Dendritic cell treated with granulocyte-macrophage colony-stimulating factor and Interleukin-4, amounts not matched to agents 40 ng/mL and 50 ng/mL, for 4 days (primary cell): ENCODE data around the gene CLDN5.
A peak's percentile ranks its signal among the peaks of the same experiment; 100 is the strongest.

Experiments
- H3K27ac Mint-ChIP-seq: one replicate; pipeline ENCODE4 v1.8.0; 2022; ENCODE audit warnings: mild to moderate bottlenecking, mixed read lengths
- H3K27me3 Mint-ChIP-seq: one replicate; pipeline ENCODE4 v1.8.0; 2022; ENCODE audit warnings: mild to moderate bottlenecking, mixed read lengths
- H3K36me3 Mint-ChIP-seq: one replicate; pipeline ENCODE4 v1.8.0; 2022; ENCODE audit warnings: low read depth, mixed read lengths
- H3K4me1 Mint-ChIP-seq: one replicate; pipeline ENCODE4 v1.8.0; 2022; ENCODE audit warnings: low read depth, mixed read lengths
- H3K4me3 Mint-ChIP-seq: one replicate; pipeline ENCODE4 v1.8.0; 2022; ENCODE audit warnings: mild to moderate bottlenecking, moderate library complexity, mixed read lengths
- H3K9me3 Mint-ChIP-seq: one replicate; pipeline ENCODE4 v1.8.0; 2022; ENCODE audit warnings: mixed read lengths
- intact Hi-C: fragments of 100-400 bp; cut with micrococcal nuclease; formaldehyde crosslinking; loops from one replicate; pipeline ENCODE4 v1.15.0; 2022

CLDN5 gene

DNA sequence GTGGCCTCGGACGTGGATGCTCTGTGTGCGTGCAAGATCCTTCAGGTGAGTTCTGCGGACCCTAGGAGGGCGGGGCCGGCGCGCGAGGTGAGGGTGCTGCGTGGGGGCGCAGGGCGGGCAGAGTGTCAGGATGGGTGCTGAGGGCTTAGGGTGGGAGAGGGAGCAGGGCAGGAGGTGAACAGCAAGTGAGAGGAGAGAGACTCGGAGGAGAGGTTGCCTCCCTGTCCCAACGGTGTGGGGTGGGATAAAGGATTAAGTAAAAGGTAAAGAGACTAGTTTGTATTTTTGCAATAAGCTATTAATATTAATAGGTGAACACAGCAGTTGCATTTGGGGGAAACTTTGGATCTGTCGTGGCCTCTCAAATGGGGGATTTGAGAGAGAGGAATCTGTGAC is 44.0 kb downstream of the CLDN5 start:
- Mint-ChIP-seq H3K4me3 (peak overlapping the region; percentile 88), H3K27ac (peak overlapping the region; percentile 97), H3K9me3 (no peaks in the 10 kb centered on the region), H3K36me3 (peaks cover 22% of the 10 kb centered on the region), H3K4me1 (peaks cover 33% of the 10 kb centered on the region), H3K27me3 (no peaks in the 10 kb centered on the region)
- intact Hi-C loops = no loop called here

DNA sequence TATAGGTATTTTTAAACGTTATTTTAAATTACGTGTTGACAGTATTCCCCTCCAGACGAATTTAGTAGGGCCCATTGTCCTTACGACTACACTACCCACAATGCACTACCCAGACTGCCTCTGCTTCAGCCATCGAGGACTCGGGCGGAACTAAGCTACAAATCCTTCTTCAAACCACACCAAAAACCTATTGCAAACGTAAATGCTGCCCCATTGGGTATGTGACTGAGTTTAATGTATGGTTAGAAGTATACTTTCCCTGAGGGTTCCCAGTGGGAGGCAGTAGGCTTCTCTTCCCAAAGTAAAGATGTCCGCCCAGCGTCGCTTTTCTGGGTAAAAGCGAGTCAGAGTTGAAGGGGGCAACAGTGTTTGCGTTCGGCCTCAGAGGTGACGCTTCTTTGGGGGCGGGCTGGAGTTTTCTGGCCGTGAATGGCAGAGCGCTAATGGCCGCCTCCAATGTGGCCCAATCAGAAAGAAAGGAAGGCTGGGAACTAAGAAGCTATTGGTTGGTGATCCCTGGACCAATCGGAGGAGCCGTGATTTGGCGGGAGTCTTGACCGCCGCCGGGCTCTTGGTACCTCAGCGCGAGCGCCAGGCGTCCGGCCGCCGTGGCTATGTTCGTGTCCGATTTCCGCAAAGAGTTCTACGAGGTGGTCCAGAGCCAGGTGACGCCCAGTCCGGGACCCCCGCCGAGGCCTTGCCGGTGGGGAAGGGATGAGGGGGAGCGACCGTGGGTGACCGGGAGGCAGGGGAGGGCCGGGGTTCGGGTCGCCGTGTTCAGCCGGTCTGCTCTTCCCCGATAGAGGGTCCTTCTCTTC is 44.6 kb downstream of the CLDN5 start, which contains the start of gene CDC45:
Gene CDC45 (plus strand): TSS at position 566 of the 818 bp plus-strand sequence. CDS start 49 bp downstream, at position 615.
- intact Hi-C loops = loop anchor here (1.0 to 10.0 kb wide), 5 partner anchors 32 to 335 kb away; partner anchors contain the start of genes C22orf39, CLTCL1, ESS2 and MRPL40
- Mint-ChIP-seq H3K9me3 (no peaks in the 10 kb centered on the region), H3K27me3 (no peaks in the 10 kb centered on the region), H3K4me3 (peak within 1 kb of the TSS; percentile 88), H3K4me1 (peaks cover 33% of the 10 kb centered on the region), H3K27ac (peak within 1 kb of the TSS; percentile 97), H3K36me3 (peaks cover 28% of the 10 kb centered on the region)

DNA sequence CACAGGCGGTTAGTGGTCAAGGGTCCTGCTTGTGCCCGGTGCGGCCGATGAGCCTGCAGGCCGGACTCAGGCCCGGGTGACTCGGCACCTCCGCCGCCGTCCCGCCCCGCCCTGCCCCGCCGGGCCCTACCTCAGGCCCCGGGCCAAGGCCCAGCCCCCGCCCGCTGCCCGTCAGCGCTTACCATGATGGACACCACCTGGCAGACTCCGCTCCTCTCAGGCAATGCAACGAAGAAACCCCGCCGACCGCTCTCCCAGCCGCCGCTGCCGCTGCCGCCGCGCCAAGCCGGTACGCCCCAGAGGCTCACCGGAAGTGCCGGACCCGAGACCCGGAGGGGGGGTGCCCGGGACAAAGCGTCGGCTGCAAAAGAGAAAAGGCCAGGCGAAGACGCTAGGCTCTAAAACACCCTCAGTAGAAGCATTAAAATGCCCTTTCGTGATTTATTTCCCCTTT is 45.3 kb downstream of the CLDN5 start, which contains the start of gene UFD1:
Gene UFD1 (minus strand): TSS at position 293 of the 454 bp plus-strand sequence. CDS start 108 bp downstream, at position 185.
- H3K27me3 Mint-ChIP-seq = no peaks in the 10 kb centered on the region
- H3K27ac Mint-ChIP-seq = peak within 1 kb of the TSS; percentile 97
- no peaks in the 10 kb centered on the region for H3K9me3 Mint-ChIP-seq
- peaks cover 31% of the 10 kb centered on the region for H3K4me1 Mint-ChIP-seq
- intact Hi-C loops = loop anchor here (1.0 to 10.0 kb wide), 5 partner anchors 32 to 334 kb away; partner anchors contain the start of genes C22orf39, CLTCL1, ESS2 and MRPL40
- H3K36me3 Mint-ChIP-seq = peaks cover 33% of the 10 kb centered on the region
- H3K4me3 Mint-ChIP-seq = peak within 1 kb of the TSS; percentile 88

DNA sequence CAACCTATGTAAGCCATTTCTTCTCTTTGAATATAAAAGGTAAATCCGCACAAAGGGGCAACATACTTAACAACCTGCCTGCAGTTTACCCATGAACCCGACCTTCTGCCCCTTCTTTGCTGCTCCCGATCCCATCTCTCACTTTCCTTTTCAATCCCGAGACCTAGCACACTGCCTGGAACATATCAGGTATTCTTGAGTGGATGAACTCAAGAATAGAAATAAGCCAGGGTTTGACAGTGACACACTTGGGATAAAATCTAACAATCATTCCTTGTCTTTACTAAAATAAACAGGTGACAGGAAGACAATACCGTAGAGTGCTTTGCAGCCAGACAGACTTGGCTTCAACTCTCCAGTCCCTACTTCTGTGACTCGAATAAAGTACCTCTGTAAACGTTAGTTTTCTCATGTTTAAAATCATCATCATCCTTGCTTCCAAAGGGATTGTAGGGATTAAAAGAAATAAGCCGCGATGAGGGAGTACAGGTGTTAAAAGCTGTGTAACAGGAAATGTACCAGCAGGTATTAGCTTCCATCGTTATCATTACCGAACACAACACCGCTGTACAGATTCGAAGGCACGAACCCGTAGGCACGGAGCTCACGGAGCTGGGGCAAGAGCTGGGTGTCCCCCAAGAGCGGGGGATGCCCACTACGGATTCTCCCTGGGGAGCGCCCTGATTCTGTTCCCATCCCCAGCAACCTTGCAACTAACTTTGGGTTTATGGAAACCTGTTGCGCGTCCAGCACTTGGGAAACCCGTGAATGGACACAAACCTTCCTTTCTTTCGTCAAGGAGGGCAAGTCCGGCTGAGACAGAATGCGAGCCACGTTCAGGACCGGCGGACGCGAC is 45.9 kb downstream of the CLDN5 start:
- H3K36me3 Mint-ChIP-seq = peaks cover 39% of the 10 kb centered on the region
- no peaks in the 10 kb centered on the region for H3K9me3 Mint-ChIP-seq
- H3K4me1 Mint-ChIP-seq = peaks cover 28% of the 10 kb centered on the region
- H3K27ac Mint-ChIP-seq = peak overlapping the region; percentile 97
- no peaks in the 10 kb centered on the region for H3K27me3 Mint-ChIP-seq
- H3K4me3 Mint-ChIP-seq = peak overlapping the region; percentile 88
- intact Hi-C loops = loop anchor here (2.0 to 10.0 kb wide), 2 partner anchors 299 to 333 kb away; partner anchors contain the start of genes ESS2 and SLC25A1

DNA sequence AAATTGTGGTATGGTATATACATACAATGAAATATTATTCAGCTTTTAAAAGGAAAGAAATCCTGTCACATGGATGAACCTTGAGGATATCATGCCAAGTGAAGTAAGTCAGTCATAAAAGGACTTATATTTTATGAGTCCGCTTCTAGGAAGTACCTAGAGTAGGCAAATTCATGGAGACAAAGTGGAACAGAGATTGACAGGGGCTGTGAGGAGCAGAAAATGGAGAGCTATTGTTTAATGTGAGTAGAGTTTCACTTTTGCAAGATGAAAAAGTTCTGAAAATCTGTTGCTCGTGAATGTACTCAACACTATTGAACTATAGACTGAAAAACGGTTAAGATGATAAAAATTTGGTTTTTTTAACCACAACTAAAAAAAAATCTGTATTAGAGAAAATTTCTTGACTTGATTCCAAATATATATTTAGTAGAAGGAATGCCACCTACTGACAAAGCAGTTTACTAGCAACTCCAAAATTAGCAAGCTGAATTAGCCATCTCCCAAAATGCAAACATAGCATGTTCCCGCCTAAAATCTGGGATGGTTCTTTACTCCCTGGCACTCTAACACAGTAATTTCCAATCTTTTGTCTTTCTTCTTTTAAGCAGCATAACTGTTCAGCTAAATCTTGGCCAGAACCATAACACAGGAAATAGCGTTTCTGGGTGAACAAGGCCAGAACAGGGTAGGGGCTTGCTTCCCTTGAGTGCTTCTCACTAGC is 46.7 kb downstream of the CLDN5 start:
- H3K27ac Mint-ChIP-seq = peak overlapping the region; percentile 97
- intact Hi-C loops = loop anchor here (2.0 to 10.0 kb wide), 2 partner anchors 299 to 333 kb away; partner anchors contain the start of genes ESS2 and SLC25A1
- peak overlapping the region; percentile 88 for H3K4me3 Mint-ChIP-seq
- H3K9me3 Mint-ChIP-seq = no peaks in the 10 kb centered on the region
- no peaks in the 10 kb centered on the region for H3K27me3 Mint-ChIP-seq
- H3K36me3 Mint-ChIP-seq = peaks cover 47% of the 10 kb centered on the region
- peaks cover 28% of the 10 kb centered on the region for H3K4me1 Mint-ChIP-seq

DNA sequence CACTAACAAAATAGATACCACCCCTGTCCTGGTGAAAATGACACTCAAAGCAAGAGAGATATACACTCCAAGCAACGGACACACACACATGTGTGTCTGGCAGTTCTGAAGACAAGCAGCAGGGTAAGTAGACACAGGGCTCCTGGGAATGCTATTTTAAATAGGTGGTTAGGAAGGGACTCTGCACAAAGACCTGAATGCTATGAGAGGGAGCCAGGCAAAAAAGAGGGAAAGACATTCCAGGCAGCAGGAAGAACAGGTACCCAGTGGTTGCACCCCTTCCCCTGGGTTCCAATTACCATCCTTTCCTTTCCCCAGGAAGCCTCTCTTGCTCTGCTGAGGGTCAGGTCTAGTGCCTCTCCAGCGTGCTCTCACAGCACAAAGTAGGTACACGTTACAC is 48.2 kb downstream of the CLDN5 start:
- Mint-ChIP-seq H3K9me3 (no peaks in the 10 kb centered on the region), H3K4me3 (no peak overlapping the region), H3K27me3 (no peaks in the 10 kb centered on the region), H3K36me3 (peaks cover 62% of the 10 kb centered on the region), H3K27ac (no peak overlapping the region), H3K4me1 (peaks cover 28% of the 10 kb centered on the region)
- intact Hi-C loops = loop anchor here (10.0 kb wide), 1 partner anchor 331 kb away; the partner anchor contains the start of gene ESS2

DNA sequence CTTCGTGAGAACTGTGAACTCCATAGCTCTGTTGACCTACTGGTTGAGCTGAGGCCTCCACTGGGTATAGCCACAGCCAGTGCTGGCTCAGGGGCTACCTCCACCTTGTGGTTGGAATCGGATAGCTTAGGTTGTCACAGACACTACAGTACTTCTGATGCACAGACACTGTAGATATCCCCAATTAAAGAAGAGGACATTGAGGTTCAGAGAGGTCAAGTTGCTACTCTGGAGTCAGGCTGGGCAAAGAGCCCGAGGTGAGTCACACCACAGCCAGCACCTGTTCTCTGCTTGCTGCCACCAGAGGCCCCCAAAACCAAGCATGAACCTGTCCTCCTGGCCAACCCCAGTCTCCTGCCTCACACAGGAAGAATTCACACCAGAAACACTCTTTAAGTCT is 50.6 kb downstream of the CLDN5 start:
- no peak overlapping the region for H3K27ac Mint-ChIP-seq
- H3K4me3 Mint-ChIP-seq = no peak overlapping the region
- peaks cover 18% of the 10 kb centered on the region for H3K4me1 Mint-ChIP-seq
- intact Hi-C loops = loop anchor here (10.0 kb wide), 1 partner anchor 329 kb away; the partner anchor contains the start of gene ESS2
- H3K36me3 Mint-ChIP-seq = peaks cover 78% of the 10 kb centered on the region
- H3K9me3 Mint-ChIP-seq = no peaks in the 10 kb centered on the region
- no peaks in the 10 kb centered on the region for H3K27me3 Mint-ChIP-seq
